H9 (cell line): ENCODE results near the gene SLC9A1. TPM values are rescaled to one million over a fixed set of nuclear protein-coding genes. Genes with fewer than 3 reads are reported as not detected.

Experiments
- DNase-seq: peaks from one replicate; pipeline ENCODE4 v3.0.0-alpha.2; 2017
- H2AFZ ChIP-seq: one replicate; pipeline ENCODE4 v1.6.1; 2013; ENCODE audit warnings: mild to moderate bottlenecking, low read length, control low read depth, moderate library complexity
- H2AK5ac ChIP-seq: 2 replicates; pipeline ENCODE4 v1.6.1; 2013; ENCODE audit warnings: low read length, control low read depth, mixed read lengths; ENCODE audit not compliant: insufficient read length
- H2BK120ac ChIP-seq: one replicate; pipeline ENCODE4 v1.6.1; 2013; ENCODE audit warnings: low read depth, mild to moderate bottlenecking, low read length, control low read depth, inconsistent platforms; ENCODE audit not compliant: poor library complexity, severe bottlenecking
- H2BK12ac ChIP-seq: 2 replicates; pipeline ENCODE4 v1.6.1; 2013; ENCODE audit warnings: low read length, control low read depth, mixed read lengths, low read depth; ENCODE audit not compliant: insufficient read length
- H2BK15ac ChIP-seq: 2 replicates; pipeline ENCODE4 v1.6.1; 2013; ENCODE audit warnings: low read depth, low read length, control low read depth
- H2BK20ac ChIP-seq: one replicate; pipeline ENCODE4 v1.6.1; 2013; ENCODE audit warnings: low read depth, mild to moderate bottlenecking, low read length, control low read depth, inconsistent platforms; ENCODE audit not compliant: poor library complexity, severe bottlenecking
- H2BK5ac ChIP-seq: 2 replicates; pipeline ENCODE4 v1.6.1; 2013; ENCODE audit warnings: low read length, control low read depth, mixed read lengths; ENCODE audit not compliant: insufficient read length
- H3K14ac ChIP-seq: 2 replicates; pipeline ENCODE4 v1.6.1; 2013; ENCODE audit warnings: low read length, control low read depth; ENCODE audit not compliant: insufficient read depth
- H3K18ac ChIP-seq: 2 replicates; pipeline ENCODE4 v1.6.1; 2013; ENCODE audit warnings: low read depth, mild to moderate bottlenecking, mixed read lengths, low read length, control low read depth; ENCODE audit not compliant: insufficient read length
- H3K23ac ChIP-seq: 2 replicates; pipeline ENCODE4 v1.6.1; 2013; ENCODE audit warnings: low read length, control low read depth, mixed read lengths, low read depth; ENCODE audit not compliant: insufficient read length
- H3K23me2 ChIP-seq: 2 replicates; pipeline ENCODE4 v1.6.1; 2013; ENCODE audit warnings: low read depth, mild to moderate bottlenecking, mixed read lengths, low read length, control low read depth; ENCODE audit not compliant: insufficient read length, poor library complexity, severe bottlenecking
- H3K27ac ChIP-seq: 2 replicates; pipeline ENCODE4 v1.5.1; 2013; ENCODE audit warnings: low read length, control low read depth, mixed read lengths, low read depth; ENCODE audit not compliant: insufficient read length
- H3K27me3 ChIP-seq: 2 replicates; pipeline ENCODE4 v1.6.1; 2013; ENCODE audit warnings: low read length, control low read depth, inconsistent platforms; ENCODE audit not compliant: insufficient read depth
- H3K4ac ChIP-seq: 2 replicates; pipeline ENCODE4 v1.6.1; 2013; ENCODE audit warnings: low read depth, mild to moderate bottlenecking, control low read depth, inconsistent platforms, low read length, moderate library complexity
- H3K4me1 ChIP-seq: 2 replicates; pipeline ENCODE4 v1.6.1; 2013; ENCODE audit warnings: low read length, control low read depth, inconsistent platforms; ENCODE audit not compliant: insufficient read depth
- H3K4me2 ChIP-seq: 2 replicates; pipeline ENCODE4 v1.6.1; 2013; ENCODE audit warnings: low read length, control low read depth, mixed read lengths; ENCODE audit not compliant: insufficient read length, insufficient read depth
- H3K56ac ChIP-seq: 2 replicates; pipeline ENCODE4 v1.6.1; 2013; ENCODE audit warnings: low read depth, mild to moderate bottlenecking, mixed read lengths, low read length, control low read depth; ENCODE audit not compliant: insufficient read length
- H3K79me1 ChIP-seq: 2 replicates; pipeline ENCODE4 v1.6.1; 2013; ENCODE audit warnings: low read depth, mild to moderate bottlenecking, moderate library complexity, low read length, control low read depth, inconsistent platforms; ENCODE audit not compliant: insufficient read depth, poor library complexity, severe bottlenecking
- H3K79me2 ChIP-seq: 2 replicates; pipeline ENCODE4 v1.6.1; 2013; ENCODE audit warnings: low read length, control low read depth, inconsistent platforms; ENCODE audit not compliant: insufficient read depth
- H3K9ac ChIP-seq: 2 replicates; pipeline ENCODE4 v1.6.1; 2013; ENCODE audit warnings: low read length, control low read depth, mixed read lengths; ENCODE audit not compliant: insufficient read length; ENCODE audit errors: extremely low read depth
- H3K9me3 ChIP-seq: one replicate; pipeline ENCODE4 v1.6.1; 2013; ENCODE audit warnings: low read depth, low read length, inconsistent platforms; ENCODE audit not compliant: control insufficient read depth
- H3T11ph ChIP-seq: one replicate; pipeline ENCODE4 v1.6.1; 2013; ENCODE audit warnings: mild to moderate bottlenecking, low read length, control low read depth, inconsistent platforms
- H4K20me1 ChIP-seq: one replicate; pipeline ENCODE4 v1.6.1; 2013; ENCODE audit not compliant: control insufficient read depth, insufficient read length, insufficient read depth
- H4K5ac ChIP-seq: 2 replicates; pipeline ENCODE4 v1.6.1; 2013; ENCODE audit warnings: low read depth, mild to moderate bottlenecking, mixed read lengths, low read length, control low read depth; ENCODE audit not compliant: insufficient read length
- H4K8ac ChIP-seq: replicated peaks from 2 replicates; pipeline ENCODE4 v1.6.1; 2013; ENCODE audit warnings: low read length, control low read depth, mixed read lengths, low read depth; ENCODE audit not compliant: insufficient read length
- H4K91ac ChIP-seq: 2 replicates; pipeline ENCODE4 v1.6.1; 2013; ENCODE audit warnings: low read depth, mild to moderate bottlenecking, moderate library complexity, mixed read lengths, low read length, control low read depth; ENCODE audit not compliant: insufficient read length
- H3K27ac Mint-ChIP-seq, 3 experiments: 2 replicates in 2 of 3; 3 replicates in 1 of 3; pipeline ENCODE4 v1.8.0; 2020 to 2021; ENCODE audit warnings: mixed read lengths in 3 of 3, mild to moderate bottlenecking in 1 of 3, moderate library complexity in 1 of 3
- H3K27me3 Mint-ChIP-seq: 2 replicates; pipeline ENCODE4 v1.8.0; 2021; ENCODE audit warnings: low read depth, mild to moderate bottlenecking, moderate library complexity, mixed read lengths
- H3K36me3 Mint-ChIP-seq, 3 experiments: 2 replicates in 2 of 3; 3 replicates in 1 of 3; pipeline ENCODE4 v1.8.0; 2020 to 2021; ENCODE audit warnings: low read depth in 3 of 3, mixed read lengths in 3 of 3; ENCODE audit not compliant: insufficient read depth in 1 of 3
- H3K4me1 Mint-ChIP-seq, 2 experiments: 2 replicates each; pipeline ENCODE4 v1.8.0; 2020; ENCODE audit warnings: mixed read lengths in 2 of 2
- H3K4me3 Mint-ChIP-seq, 2 experiments: 2 replicates in 1 of 2; 3 replicates in 1 of 2; pipeline ENCODE4 v1.8.0; 2020 to 2021; ENCODE audit warnings: mild to moderate bottlenecking in 2 of 2, mixed read lengths in 2 of 2, moderate library complexity in 1 of 2
- H3K9me3 Mint-ChIP-seq, 2 experiments: 2 replicates in 1 of 2; 3 replicates in 1 of 2; pipeline ENCODE4 v1.8.0; 2020; ENCODE audit warnings: mild to moderate bottlenecking in 2 of 2, mixed read lengths in 2 of 2, moderate library complexity in 1 of 2
- CTCF ChIP-seq: fragments of 200-600 bp; sonication (generic); conservative IDR thresholded peaks from 3 replicates; pipeline ENCODE4 v1.8.0; 2021; ENCODE audit warnings: antibody characterized with exemption, mild to moderate bottlenecking
- WGBS: extraction: QIAGEN DNeasy Blood & Tissue Kit; methylation state at CpG from one replicate; pipeline ENCODE4 v1.1.7; 2013; ENCODE audit warnings: missing lambda C conversion rate, low lambda C conversion rate, mixed read lengths; ENCODE audit not compliant: insufficient read length; ENCODE audit errors: extremely low coverage; 5-methylcytosine and 5-hydroxymethylcytosine counted together
- total RNA-seq: library from RNA; stranded (reverse); gene quantifications from 2 replicates; pipeline ENCODE4 v1.2.1, GENCODE V29; 2021

Gene SLC9A1
- total RNA-seq, 1 experiment from 2014 or later: 20.8 TPM

GRCh38 chr1:27071049-27071416 is 83.9 kb downstream of the SLC9A1 start:
- no peak overlapping the region for H3K56ac ChIP-seq
- no peaks in the 10 kb centered on the region for H4K20me1 ChIP-seq
- no peak overlapping the region for H2BK12ac ChIP-seq
- no peaks in the 10 kb centered on the region for H3K79me1 ChIP-seq
- H3K27me3 ChIP-seq: no peaks in the 10 kb centered on the region
- no peaks in the 10 kb centered on the region for H3K79me2 ChIP-seq
- no peak overlapping the region for H2AFZ ChIP-seq
- DNase-seq: peak; percentile 64
- no peak overlapping the region for H2BK15ac ChIP-seq
- no peak for TF ChIP-seq CTCF
- H3K23ac ChIP-seq: no peak overlapping the region
- no peak overlapping the region for H4K5ac ChIP-seq
- no peak overlapping the region for H3K4ac ChIP-seq
- H4K91ac ChIP-seq: no peak overlapping the region
- no peak overlapping the region for H2BK20ac ChIP-seq
- no peak overlapping the region for H4K8ac ChIP-seq
- H3K4me2 ChIP-seq: no peak overlapping the region
- H3K18ac ChIP-seq: no peak overlapping the region
- Mint-ChIP-seq H3K9me3 (no peaks in the 10 kb centered on the region; a peak in 1 of 5 replicates), H3K4me1 (peaks cover 9 to 15% of the 10 kb centered on the region in 2 experiments; a peak in 3 of 4 replicates), H3K27me3 (no peaks in the 10 kb centered on the region; the same call in 1 of the 2 replicates), H3K27ac (peak overlapping the region in 1 of 3 experiments; percentile 67; a peak in 2 of 7 replicates), H3K4me3 (no peak overlapping the region), H3K36me3 (no peaks in the 10 kb centered on the region; a peak in 1 of 7 replicates)
- no peaks in the 10 kb centered on the region for H3K9me3 ChIP-seq
- WGBS: no CpG with 5 or more reads among the region's 8 CpGs
- no peak overlapping the region; the same call in 1 of the 2 replicates for H3K14ac ChIP-seq
- H3K4me1 ChIP-seq: no peaks in the 10 kb centered on the region
- H2BK5ac ChIP-seq: no peak overlapping the region
- H2AK5ac ChIP-seq: no peak overlapping the region
- H2BK120ac ChIP-seq: no peak overlapping the region
- H3K9ac ChIP-seq: no peak overlapping the region
- H3K27ac ChIP-seq: no peak overlapping the region
- no peaks in the 10 kb centered on the region for H3K23me2 ChIP-seq
- no peak overlapping the region for H3T11ph ChIP-seq
